HG03520 (cell line): ENCODE results near the gene DMRTA2.
"Not testable (repeated sequence)": the region's sequence is repeated elsewhere in the genome, so short reads cannot be mapped to it uniquely, and the experiment has no call there.

Experiments
- ATAC-seq: cut with Tn5 transposase; IDR thresholded peaks from one replicate; pipeline ENCODE4 v1.9.1; 2021; ENCODE audit warnings: mild to moderate bottlenecking, moderate library complexity; ENCODE audit not compliant: unreplicated experiment

Gene DMRTA2

GRCh38 chr1:50393522-50394120 is 29.6 kb downstream of the DMRTA2 start:
- ATAC-seq = no peak

GRCh38 chr1:50381551-50381950 is 41.7 kb downstream of the DMRTA2 start:
- ATAC-seq = not testable (repeated sequence)

DNA sequence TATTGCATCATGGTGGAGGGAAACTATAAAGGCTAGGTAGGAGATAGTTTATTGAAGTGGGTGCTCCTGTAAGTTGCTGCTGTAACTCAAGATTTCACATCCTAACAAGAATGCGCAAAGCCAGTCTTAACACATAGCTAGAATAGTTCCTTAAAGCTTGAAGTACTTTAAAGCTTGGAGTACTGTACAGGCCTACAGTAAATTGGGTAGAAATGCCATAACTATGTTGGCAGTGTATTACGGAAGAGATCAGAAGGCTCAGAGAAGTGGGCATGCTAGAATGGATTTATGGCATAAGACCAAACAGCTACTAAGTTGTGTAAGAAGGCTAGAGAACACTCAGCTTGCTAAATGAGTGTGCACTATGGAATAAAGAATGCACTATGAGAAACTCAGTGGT is 44.5 kb downstream of the DMRTA2 start:
- no peak for ATAC-seq

DNA sequence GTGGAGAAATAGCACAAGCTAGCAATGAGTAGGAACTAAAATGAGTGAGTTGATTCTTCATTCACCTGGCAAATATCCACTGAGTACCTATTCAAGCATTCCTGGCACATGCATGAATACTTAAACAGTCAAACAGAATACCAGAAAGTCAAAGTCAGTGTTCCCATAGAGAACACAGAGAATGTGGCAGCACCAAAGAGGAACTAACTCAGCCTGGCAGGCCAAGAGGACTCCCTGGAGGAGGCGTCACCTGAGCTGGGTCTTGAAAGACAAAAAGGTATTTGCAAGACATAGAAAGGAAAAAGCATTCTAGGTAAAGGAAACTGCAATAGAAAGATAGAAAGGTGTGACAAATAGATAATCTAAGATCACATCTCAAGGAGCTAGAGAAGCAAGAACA is 49.7 kb downstream of the DMRTA2 start:
- no peak for ATAC-seq

DNA sequence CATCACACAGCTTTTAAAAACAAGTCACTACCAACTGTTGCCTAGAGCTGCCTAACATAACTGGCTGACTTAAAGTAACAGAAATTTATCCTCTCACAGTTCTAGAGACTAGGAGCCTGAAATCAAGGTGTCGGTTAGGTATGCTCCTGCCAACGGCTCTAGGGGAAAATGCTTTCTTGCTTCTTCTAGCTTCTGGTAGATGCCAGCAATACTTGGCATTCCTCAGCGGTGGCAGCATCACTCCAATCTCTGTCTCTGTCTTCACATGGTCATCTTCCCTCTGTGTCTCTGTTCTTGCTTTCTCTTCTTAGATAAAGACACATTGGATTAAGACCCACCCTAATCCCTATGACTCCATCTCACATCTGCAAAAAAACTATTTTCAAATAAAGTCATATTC is 51.5 kb downstream of the DMRTA2 start:
- ATAC-seq = no peak

DNA sequence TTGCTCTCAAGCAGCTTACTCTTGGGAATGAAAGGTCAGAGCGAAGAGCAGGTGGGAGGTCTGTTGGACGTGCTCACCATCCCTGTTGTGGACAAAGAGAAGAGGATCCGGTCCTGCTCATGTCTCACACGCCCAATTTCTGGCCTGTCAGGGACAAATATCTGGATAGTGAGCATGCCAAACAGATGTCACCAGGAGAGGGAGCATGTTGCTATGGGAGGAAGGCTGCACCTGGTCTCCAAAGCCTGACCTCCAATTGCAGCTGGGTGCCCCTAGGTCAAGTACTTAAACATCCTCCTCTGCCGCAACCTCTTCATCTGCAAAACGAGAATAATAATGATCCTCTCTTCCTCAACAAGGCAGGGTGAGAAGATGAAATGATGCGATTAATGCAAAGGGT is 53.4 kb downstream of the DMRTA2 start:
- ATAC-seq = no peak

DNA sequence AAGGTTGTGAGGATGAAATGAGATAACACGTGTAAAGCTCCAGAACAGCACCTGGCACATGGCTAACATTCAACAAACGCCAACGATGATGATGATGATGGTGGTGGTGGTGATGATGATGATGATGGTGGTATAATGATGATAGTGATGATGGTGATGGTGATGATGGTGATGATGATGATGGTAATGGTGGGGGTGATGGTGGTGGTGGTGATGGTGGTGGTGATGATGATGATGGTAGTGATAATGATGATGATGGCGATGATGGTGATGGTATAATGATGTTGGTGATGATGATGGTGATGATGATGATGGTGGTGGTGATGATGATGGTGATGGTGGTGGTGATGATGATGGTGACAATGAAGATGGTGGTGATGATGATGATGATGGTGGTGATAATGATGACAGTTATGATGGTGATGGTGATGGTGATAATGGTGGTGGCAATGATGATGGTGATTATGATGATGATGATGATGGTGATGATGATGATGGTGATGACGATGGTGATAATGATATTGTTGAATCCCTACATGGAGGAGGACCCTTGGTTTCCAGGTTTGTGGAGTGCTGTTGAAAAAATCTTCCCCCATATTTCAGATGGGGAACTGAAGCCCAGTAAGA is 54.1 kb downstream of the DMRTA2 start:
- ATAC-seq = no peak

- no peak for ATAC-seq
Observed at GRCh38 chr1:50368179-50369007, 54.9 kb downstream of the DMRTA2 start.
